SU-DHL-6 (cell line): Measurements from ENCODE around the gene TOE1.

Source experiments
- H2AFZ ChIP-seq: fragments of 200-600 bp; sonication (generic); 2 replicates; pipeline ENCODE4 v1.6.1; 2014; ENCODE audit warnings: low read depth, mild to moderate bottlenecking, moderate library complexity, mixed read lengths, antibody characterized with exemption, low read length; ENCODE audit not compliant: severe bottlenecking
- H3F3A ChIP-seq: fragments of 200-600 bp; shearing (Covaris generic); 2 replicates; pipeline ENCODE4 v1.6.0; 2016; ENCODE audit warnings: antibody characterized with exemption, mild to moderate bottlenecking; ENCODE audit not compliant: insufficient read depth
- H3K27ac ChIP-seq: fragments of 200-600 bp; sonication (generic); 2 replicates; pipeline ENCODE4 v1.5.1; 2016; ENCODE audit warnings: low read depth, mild to moderate bottlenecking, low read length, moderate library complexity, mixed read lengths
- H3K27me3 ChIP-seq: fragments of 200-600 bp; sonication (generic), shearing (Covaris generic); 2 replicates; pipeline ENCODE4 v1.6.0; 2014; ENCODE audit warnings: mild to moderate bottlenecking, low read length
- H3K36me3 ChIP-seq: fragments of 200-600 bp; sonication (generic); 2 replicates; pipeline ENCODE4 v1.6.1; 2014; ENCODE audit warnings: mild to moderate bottlenecking, low read length, mixed read lengths
- H3K4me2 ChIP-seq: fragments of 300-600, 200-600 bp; shearing (Covaris generic), sonication (generic); 2 replicates; pipeline ENCODE4 v1.6.0; 2014; ENCODE audit warnings: low read length, low read depth, mild to moderate bottlenecking; ENCODE audit not compliant: poor library complexity, severe bottlenecking
- H3K4me3 ChIP-seq: fragments of 200-600 bp; sonication (generic); 2 replicates; pipeline ENCODE4 v1.5.1; 2014; ENCODE audit warnings: antibody characterized with exemption, low read length, mild to moderate bottlenecking, mixed read lengths; ENCODE audit not compliant: insufficient read depth, poor library complexity, severe bottlenecking
- H3K79me2 ChIP-seq: fragments of 200-600 bp; sonication (generic); 2 replicates; pipeline ENCODE4 v1.6.1; 2014; ENCODE audit warnings: mild to moderate bottlenecking, low read length, moderate library complexity; ENCODE audit not compliant: insufficient read depth
- H3K9ac ChIP-seq: fragments of 200-600 bp; sonication (generic); 2 replicates; pipeline ENCODE4 v1.7.0; 2014; ENCODE audit warnings: mild to moderate bottlenecking, low read length
- H3K9me2 ChIP-seq: fragments of 200-600 bp; sonication (generic); replicated peaks from 2 replicates; pipeline ENCODE4 v1.6.1; 2014; ENCODE audit warnings: low read length; ENCODE audit not compliant: insufficient read depth
- H3K9me3 ChIP-seq: fragments of 200-600 bp; sonication (generic); 2 replicates; pipeline ENCODE4 v1.6.1; 2014; ENCODE audit warnings: low read length, mixed read lengths; ENCODE audit not compliant: insufficient read depth
- H4K20me1 ChIP-seq: fragments of 200-600 bp; sonication (generic); 2 replicates; pipeline ENCODE4 v1.6.1; 2014; ENCODE audit warnings: low read depth, mild to moderate bottlenecking, antibody characterized with exemption, low read length, moderate library complexity, mixed read lengths
- CTCF ChIP-seq: fragments of 200-600 bp; sonication (generic); IDR thresholded peaks from one replicate; pipeline ENCODE4 v1.5.1; 2017; ENCODE audit warnings: antibody characterized with exemption, mild to moderate bottlenecking, low read length, moderate library complexity; ENCODE audit not compliant: insufficient read depth, poor library complexity, severe bottlenecking
- EZH2phosphoT487 ChIP-seq: fragments of 200-600 bp; sonication (generic), shearing (Covaris generic); conservative IDR thresholded peaks from 2 replicates; pipeline ENCODE4 v1.6.1; 2018; ENCODE audit warnings: mild to moderate bottlenecking, antibody characterized with exemption, low read length, moderate library complexity, mixed read lengths

TOE1 gene

GRCh38 chr1:45299296-45299695 lies 40.7 kb upstream of the TOE1 start:
- Histone ChIP-seq H3K9ac (no peak overlapping the region), H3K9me2 (no peaks in the 10 kb centered on the region), H3F3A (peaks cover 8% of the 10 kb centered on the region), H2AFZ (no peak overlapping the region), H3K79me2 (no peaks in the 10 kb centered on the region), H3K9me3 (no peaks in the 10 kb centered on the region), H3K27me3 (no peaks in the 10 kb centered on the region), H3K27ac (no peak overlapping the region), H4K20me1 (no peaks in the 10 kb centered on the region), H3K36me3 (no peaks in the 10 kb centered on the region), H3K4me3 (no peak overlapping the region), H3K4me2 (no peak overlapping the region)
- no peak for TF ChIP-seq EZH2phosphoT487
- no peak for TF ChIP-seq CTCF

GRCh38 chr1:45299981-45300668 lies 39.8 kb upstream of the TOE1 start:
- Histone ChIP-seq H2AFZ (no peak overlapping the region), H3F3A (peaks cover 8% of the 10 kb centered on the region), H3K9me3 (no peaks in the 10 kb centered on the region), H3K4me3 (no peak overlapping the region), H3K27ac (no peak overlapping the region), H3K27me3 (no peaks in the 10 kb centered on the region), H3K4me2 (no peak overlapping the region), H4K20me1 (no peaks in the 10 kb centered on the region), H3K79me2 (no peaks in the 10 kb centered on the region), H3K36me3 (no peaks in the 10 kb centered on the region), H3K9ac (no peak overlapping the region), H3K9me2 (no peaks in the 10 kb centered on the region)
- no peak for TF ChIP-seq EZH2phosphoT487
- TF ChIP-seq CTCF, result peak; percentile 48

GRCh38 chr1:45300669-45300997 lies 39.3 kb upstream of the TOE1 start:
- no peaks in the 10 kb centered on the region for H3K9me3 ChIP-seq
- peaks cover 9% of the 10 kb centered on the region for H3F3A ChIP-seq
- no peaks in the 10 kb centered on the region for H4K20me1 ChIP-seq
- H3K4me2 ChIP-seq, result no peak overlapping the region
- H3K79me2 ChIP-seq, result no peaks in the 10 kb centered on the region
- no peak overlapping the region for H2AFZ ChIP-seq
- H3K27me3 ChIP-seq, result no peaks in the 10 kb centered on the region
- no peak overlapping the region for H3K9ac ChIP-seq
- H3K9me2 ChIP-seq, result no peaks in the 10 kb centered on the region
- H3K4me3 ChIP-seq, result no peak overlapping the region
- no peak overlapping the region for H3K27ac ChIP-seq
- TF ChIP-seq EZH2phosphoT487 (no peak), CTCF (no peak)
- no peaks in the 10 kb centered on the region for H3K36me3 ChIP-seq
